ENCODE data around the gene LRRC75A.
"Not testable (repeated sequence)": the region's sequence is repeated elsewhere in the genome, so short reads cannot be mapped to it uniquely, and the experiment has no call there.

LRRC75A gene, protein sequence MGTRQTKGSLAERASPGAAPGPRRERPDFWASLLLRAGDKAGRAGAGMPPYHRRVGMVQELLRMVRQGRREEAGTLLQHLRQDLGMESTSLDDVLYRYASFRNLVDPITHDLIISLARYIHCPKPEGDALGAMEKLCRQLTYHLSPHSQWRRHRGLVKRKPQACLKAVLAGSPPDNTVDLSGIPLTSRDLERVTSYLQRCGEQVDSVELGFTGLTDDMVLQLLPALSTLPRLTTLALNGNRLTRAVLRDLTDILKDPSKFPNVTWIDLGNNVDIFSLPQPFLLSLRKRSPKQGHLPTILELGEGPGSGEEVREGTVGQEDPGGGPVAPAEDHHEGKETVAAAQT

DNA sequence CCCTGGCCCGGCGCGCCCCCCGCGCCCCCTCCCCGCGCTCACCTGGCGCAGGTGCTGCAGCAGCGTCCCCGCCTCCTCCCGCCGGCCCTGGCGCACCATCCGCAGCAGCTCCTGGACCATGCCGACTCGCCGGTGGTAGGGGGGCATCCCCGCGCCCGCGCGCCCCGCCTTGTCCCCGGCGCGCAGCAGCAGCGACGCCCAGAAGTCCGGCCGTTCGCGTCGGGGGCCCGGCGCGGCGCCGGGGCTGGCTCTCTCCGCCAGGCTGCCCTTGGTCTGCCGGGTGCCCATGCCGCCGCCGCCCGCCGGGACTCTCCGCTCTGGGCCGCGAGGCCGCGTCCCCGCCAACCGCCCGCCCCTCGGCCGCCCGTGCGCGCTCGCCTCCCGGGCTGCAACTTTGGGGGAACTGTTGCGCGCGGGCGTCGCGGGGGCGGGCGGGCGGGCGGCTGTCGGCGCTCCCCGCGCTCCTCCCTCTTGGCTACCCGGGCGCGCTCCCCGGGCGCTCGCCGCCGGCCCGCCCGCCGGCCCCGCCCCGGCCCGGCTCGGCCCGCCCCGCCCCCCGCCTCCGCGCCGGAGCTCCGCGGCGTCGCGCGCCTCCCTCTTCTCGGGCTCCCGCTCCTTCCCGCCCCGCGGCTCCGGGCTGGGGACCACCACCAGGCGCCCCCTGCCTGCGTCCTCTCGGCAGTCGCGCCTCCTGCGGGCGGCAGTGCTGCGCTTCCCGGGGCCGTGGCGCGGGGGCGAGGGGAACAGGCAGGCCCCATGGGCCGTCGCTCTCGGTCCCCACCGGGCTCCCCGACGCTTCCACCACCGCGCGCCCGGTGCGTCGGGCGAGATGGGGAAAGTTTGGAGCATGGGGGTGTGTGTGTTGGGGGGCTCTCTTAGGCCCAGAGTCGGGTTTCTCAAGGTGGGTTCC lies at the start of gene LRRC75A:
TSS of gene LRRC75A (minus strand) at position 491 of the 910 bp plus-strand sequence. CDS start at position 288, 203 bp downstream.
- ChIA-PET CTCF (interaction anchor here (1.1 to 1.3 kb wide), 2 partner anchors 14 kb away, joined by 3 read pairs; no protein-coding TSS in a partner anchor), POLR2A (no interaction called here)
- peak within 1 kb of the TSS; percentile 54 for H3K4me3 ChIP-seq (ENCODE audit: low read depth, low read length)
- no peak for DNase-seq (ENCODE audit: low read depth, low spot score)
- TF ChIP-seq, protein P1, sequence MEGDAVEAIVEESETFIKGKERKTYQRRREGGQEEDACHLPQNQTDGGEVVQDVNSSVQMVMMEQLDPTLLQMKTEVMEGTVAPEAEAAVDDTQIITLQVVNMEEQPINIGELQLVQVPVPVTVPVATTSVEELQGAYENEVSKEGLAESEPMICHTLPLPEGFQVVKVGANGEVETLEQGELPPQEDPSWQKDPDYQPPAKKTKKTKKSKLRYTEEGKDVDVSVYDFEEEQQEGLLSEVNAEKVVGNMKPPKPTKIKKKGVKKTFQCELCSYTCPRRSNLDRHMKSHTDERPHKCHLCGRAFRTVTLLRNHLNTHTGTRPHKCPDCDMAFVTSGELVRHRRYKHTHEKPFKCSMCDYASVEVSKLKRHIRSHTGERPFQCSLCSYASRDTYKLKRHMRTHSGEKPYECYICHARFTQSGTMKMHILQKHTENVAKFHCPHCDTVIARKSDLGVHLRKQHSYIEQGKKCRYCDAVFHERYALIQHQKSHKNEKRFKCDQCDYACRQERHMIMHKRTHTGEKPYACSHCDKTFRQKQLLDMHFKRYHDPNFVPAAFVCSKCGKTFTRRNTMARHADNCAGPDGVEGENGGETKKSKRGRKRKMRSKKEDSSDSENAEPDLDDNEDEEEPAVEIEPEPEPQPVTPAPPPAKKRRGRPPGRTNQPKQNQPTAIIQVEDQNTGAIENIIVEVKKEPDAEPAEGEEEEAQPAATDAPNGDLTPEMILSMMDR (IDR thresholded peaks at IDR 0.05; ENCODE audit: insufficient read depth, low read length, missing control alignments), result peak; percentile 4

DNA sequence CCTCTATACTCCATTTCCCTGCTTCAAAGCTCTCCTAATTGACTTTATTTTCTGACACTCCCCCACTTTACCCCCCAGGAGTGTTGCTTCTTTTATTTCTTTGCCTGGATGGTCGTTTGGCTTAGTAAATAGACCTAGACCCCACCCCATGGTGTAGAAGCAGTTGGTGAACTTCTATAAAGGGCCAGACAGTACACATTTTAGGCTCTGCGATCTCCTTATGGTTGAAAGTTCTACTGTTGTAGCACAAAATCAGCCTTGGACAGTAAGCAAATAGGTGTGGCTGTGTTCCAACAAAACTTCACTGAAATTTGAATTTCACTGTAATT lies 45.1 kb upstream of the LRRC75A start:
- POLR2A ChIA-PET, result no interaction called here
- H3K4me3 ChIP-seq (ENCODE audit: low read depth, low read length), result no peak overlapping the region
- TF ChIP-seq, protein P1 (IDR thresholded peaks at IDR 0.05; ENCODE audit: insufficient read depth, low read length, missing control alignments), result no peak

DNA sequence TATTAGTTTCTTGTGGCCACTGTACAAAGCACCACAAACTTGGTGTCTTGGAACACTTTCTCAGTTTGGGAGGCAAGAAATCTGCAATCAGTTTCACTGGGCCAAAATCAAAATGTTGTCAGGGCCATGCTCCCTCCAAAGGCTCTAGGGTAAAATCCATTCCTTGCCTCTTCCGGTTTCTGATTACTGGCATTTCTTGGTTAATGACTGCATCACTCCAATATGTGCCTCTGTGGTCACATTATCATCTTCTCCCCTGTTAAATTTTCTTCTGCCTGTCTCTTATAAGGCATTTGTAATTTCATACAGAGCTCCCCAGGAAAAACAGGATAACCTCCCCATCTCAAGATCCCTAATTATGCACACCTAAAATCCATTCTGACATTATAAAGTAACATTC lies 42.2 kb upstream of the LRRC75A start:
- no peak overlapping the region for H3K4me3 ChIP-seq (ENCODE audit: low read depth, low read length)
- CTCF ChIA-PET, result interaction anchor here (6.2 kb wide), 1 partner anchor 13 kb away, joined by 56 read pairs; no protein-coding TSS in a partner anchor
- TF ChIP-seq, protein P1 (IDR thresholded peaks at IDR 0.05; ENCODE audit: insufficient read depth, low read length, missing control alignments), result no peak
- DNase-seq (ENCODE audit: low read depth, low spot score), result no peak
- POLR2A ChIA-PET, result no interaction called here

More for the DNA sequence above, 45.1 kb upstream of the LRRC75A start:
- CTCF ChIA-PET, result interaction anchor here (1.1 to 2.2 kb wide), 5 partner anchors 16 to 453 kb away, joined by 3 to 7 read pairs (median 4); no protein-coding TSS in a partner anchor
- DNase-seq (ENCODE audit: low read depth, low spot score), result no peak

DNA sequence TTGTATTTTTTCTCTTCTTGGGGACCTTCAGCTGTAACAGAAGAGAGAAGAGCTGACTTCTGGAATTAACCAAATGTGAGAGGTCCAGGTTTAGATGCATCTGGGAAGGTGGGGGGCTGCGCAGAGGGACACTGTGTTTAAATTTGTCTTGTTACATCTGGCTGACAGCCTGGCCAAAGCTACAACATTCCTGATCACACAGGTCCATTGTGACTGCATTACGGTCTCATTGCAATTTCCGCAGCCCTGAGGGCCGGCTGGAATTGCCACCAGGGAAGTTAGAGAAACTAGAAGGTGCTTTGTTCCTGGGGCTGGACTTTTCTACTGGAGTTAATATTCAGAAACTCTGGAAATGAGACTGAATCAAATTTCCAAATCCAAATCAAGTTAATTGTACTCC lies 37.9 kb upstream of the LRRC75A start:
- CTCF ChIA-PET, result interaction anchor here (0.7 to 16.6 kb wide), 5 partner anchors 8 to 167 kb away, joined by 3 to 562 read pairs (median 4); no protein-coding TSS in a partner anchor
- no peak overlapping the region for H3K4me3 ChIP-seq (ENCODE audit: low read depth, low read length)
- POLR2A ChIA-PET, result no interaction called here
- no peak for DNase-seq (ENCODE audit: low read depth, low spot score)
- TF ChIP-seq, protein P1 (IDR thresholded peaks at IDR 0.05; ENCODE audit: insufficient read depth, low read length, missing control alignments), result no peak

DNA sequence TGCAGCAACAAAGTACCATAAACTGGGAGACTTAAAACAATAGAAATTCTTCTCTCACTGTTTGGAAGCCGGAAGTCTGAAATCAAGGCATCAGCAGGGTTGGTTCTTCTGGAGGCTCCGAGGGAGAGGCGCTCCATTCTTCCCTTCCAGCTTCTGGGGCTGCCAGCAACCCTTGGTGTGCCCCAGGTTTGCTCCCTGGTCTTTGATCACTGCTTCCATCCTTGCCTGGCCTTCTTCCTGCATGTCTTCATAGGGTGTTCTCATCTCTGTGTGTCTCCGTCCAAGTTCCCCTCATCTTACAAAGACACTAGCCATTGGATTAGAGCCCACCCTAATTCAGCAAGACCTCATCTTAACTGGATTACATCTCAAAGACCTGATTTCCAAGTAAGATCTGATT lies 35.3 kb upstream of the LRRC75A start:
- ChIA-PET CTCF (interaction anchor here (0.9 to 16.6 kb wide), 3 partner anchors 11 to 164 kb away, joined by 3 to 562 read pairs (median 4); no protein-coding TSS in a partner anchor), POLR2A (interaction anchor here (1.0 kb wide), 1 partner anchor 147 kb away, joined by 3 read pairs; the partner anchor contains the start of gene UBB)
- DNase-seq (ENCODE audit: low read depth, low spot score), result no peak
- no peak overlapping the region for H3K4me3 ChIP-seq (ENCODE audit: low read depth, low read length)
- TF ChIP-seq, protein P1 (IDR thresholded peaks at IDR 0.05; ENCODE audit: insufficient read depth, low read length, missing control alignments), result no peak

DNA sequence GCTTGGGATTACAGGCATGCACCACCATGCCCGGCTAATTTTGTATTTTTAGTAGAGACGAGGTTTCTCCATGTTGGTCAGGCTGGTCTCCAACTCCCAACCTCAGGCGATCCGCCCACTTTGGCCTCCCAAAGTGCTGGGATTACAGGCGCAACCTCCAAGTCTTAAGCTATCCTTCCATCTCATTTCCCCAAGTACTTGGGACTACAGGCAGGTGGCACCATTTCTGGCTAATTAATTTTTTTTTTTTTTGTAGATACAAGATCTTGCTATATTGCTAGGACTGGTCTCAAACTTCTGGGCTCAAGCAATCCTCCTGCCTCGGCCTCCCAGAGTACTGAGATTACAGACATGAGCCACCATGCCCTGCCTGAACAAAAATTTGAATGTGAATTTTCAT lies 33.6 kb upstream of the LRRC75A start:
- CTCF ChIA-PET, result interaction anchor here (1.0 to 16.6 kb wide), 4 partner anchors 11 to 76 kb away, joined by 3 to 562 read pairs (median 4); no protein-coding TSS in a partner anchor
- POLR2A ChIA-PET, result interaction anchor here (0.6 kb wide), 1 partner anchor 145 kb away, joined by 4 read pairs; the partner anchor contains the start of gene UBB
- DNase-seq (ENCODE audit: low read depth, low spot score); H3K4me3 ChIP-seq (ENCODE audit: low read depth, low read length): not testable (repeated sequence)
